Measurements from ENCODE around the gene DNAH5.

DNAH5 gene

GRCh38 chr5:13865312-13865711 is 79.2 kb downstream of the DNAH5 start:
- TF ChIP-seq ZBTB7A (IDR thresholded peaks at IDR 0.05; ENCODE audit: low read depth) = no peak
- no peak for TF ChIP-seq RAD21 (IDR thresholded peaks at IDR 0.05; ENCODE audit: low read depth)
- no peak for TF ChIP-seq TCF12 (IDR thresholded peaks at IDR 0.05; ENCODE audit: low read depth)
- no peak for TF ChIP-seq REST (IDR thresholded peaks at IDR 0.05; ENCODE audit: low read depth)

DNA sequence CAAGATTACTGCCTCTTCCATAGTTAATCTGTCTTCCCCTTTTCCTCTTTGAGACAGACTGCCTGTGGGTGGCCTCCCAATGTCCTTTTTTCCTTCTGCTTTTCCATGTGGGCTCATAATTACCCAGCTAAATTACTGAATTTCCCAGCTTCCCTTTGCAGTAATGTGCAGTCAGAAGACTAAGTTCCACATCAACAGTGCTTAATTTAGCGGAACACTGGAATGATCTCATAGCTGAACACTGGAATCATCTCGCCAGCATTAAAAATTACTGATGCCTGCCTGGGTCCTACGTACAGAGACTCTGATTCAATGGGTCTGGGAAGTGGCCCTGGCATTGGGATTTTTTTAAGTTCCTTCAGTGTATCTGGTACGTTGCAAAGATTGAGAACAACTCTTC is 84.3 kb downstream of the DNAH5 start:
- TF ChIP-seq CREB1 (IDR thresholded peaks at IDR 0.05; ENCODE audit: low read depth) (no peak), ZBTB7A (IDR thresholded peaks at IDR 0.05; ENCODE audit: low read depth) (no peak), TAF1 (IDR thresholded peaks at IDR 0.05; ENCODE audit: low read depth) (no peak), TCF12 (IDR thresholded peaks at IDR 0.05; ENCODE audit: low read depth) (no peak), YY1 (IDR thresholded peaks at IDR 0.05; ENCODE audit: low read depth) (no peak), NFIC (IDR thresholded peaks at IDR 0.05) (no peak), RAD21 (IDR thresholded peaks at IDR 0.05; ENCODE audit: low read depth) (no peak)
- TF ChIP-seq, protein P1, sequence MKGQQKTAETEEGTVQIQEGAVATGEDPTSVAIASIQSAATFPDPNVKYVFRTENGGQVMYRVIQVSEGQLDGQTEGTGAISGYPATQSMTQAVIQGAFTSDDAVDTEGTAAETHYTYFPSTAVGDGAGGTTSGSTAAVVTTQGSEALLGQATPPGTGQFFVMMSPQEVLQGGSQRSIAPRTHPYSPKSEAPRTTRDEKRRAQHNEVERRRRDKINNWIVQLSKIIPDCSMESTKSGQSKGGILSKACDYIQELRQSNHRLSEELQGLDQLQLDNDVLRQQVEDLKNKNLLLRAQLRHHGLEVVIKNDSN (IDR thresholded peaks at IDR 0.05) = no peak

GRCh38 chr5:13859270-13860065 is 85.0 kb downstream of the DNAH5 start:
- TF ChIP-seq RAD21 (IDR thresholded peaks at IDR 0.05; ENCODE audit: low read depth) (no peak), MAX (IDR thresholded peaks at IDR 0.05) (no peak), CEBPB (IDR thresholded peaks at IDR 0.05) (no peak), EGR1 (IDR thresholded peaks at IDR 0.05) (no peak), YY1 (IDR thresholded peaks at IDR 0.05; ENCODE audit: low read depth) (no peak), TAF1 (IDR thresholded peaks at IDR 0.05; ENCODE audit: low read depth) (no peak), EP300 (IDR thresholded peaks at IDR 0.05; ENCODE audit: borderline replicate concordance) (no peak), ZBTB7A (IDR thresholded peaks at IDR 0.05; ENCODE audit: low read depth) (no peak), FOXM1 (IDR thresholded peaks at IDR 0.05; ENCODE audit: borderline replicate concordance, low read depth) (no peak), NFIC (IDR thresholded peaks at IDR 0.05) (no peak), TEAD4 (IDR thresholded peaks at IDR 0.05) (no peak), TCF12 (IDR thresholded peaks at IDR 0.05; ENCODE audit: low read depth) (no peak), REST (IDR thresholded peaks at IDR 0.05; ENCODE audit: low read depth) (no peak), CREB1 (IDR thresholded peaks at IDR 0.05; ENCODE audit: low read depth) (no peak)
- TF ChIP-seq, protein P1 (IDR thresholded peaks at IDR 0.05) = no peak

GRCh38 chr5:13843175-13843846 is 101.2 kb downstream of the DNAH5 start:
- no peak for TF ChIP-seq EGR1 (IDR thresholded peaks at IDR 0.05)
- TF ChIP-seq CEBPB (IDR thresholded peaks at IDR 0.05) = no peak
- no peak for TF ChIP-seq CREB1 (IDR thresholded peaks at IDR 0.05; ENCODE audit: low read depth)
- no peak for TF ChIP-seq RAD21 (IDR thresholded peaks at IDR 0.05; ENCODE audit: low read depth)
- TF ChIP-seq MAX (IDR thresholded peaks at IDR 0.05) = no peak
- no peak for TF ChIP-seq NFIC (IDR thresholded peaks at IDR 0.05)
- no peak for TF ChIP-seq FOXM1 (IDR thresholded peaks at IDR 0.05; ENCODE audit: borderline replicate concordance, low read depth)
- TF ChIP-seq, protein P1 (IDR thresholded peaks at IDR 0.05) = no peak
- TF ChIP-seq ZBTB7A (IDR thresholded peaks at IDR 0.05; ENCODE audit: low read depth) = no peak
- no peak for TF ChIP-seq YY1 (IDR thresholded peaks at IDR 0.05; ENCODE audit: low read depth)
- no peak for TF ChIP-seq TCF12 (IDR thresholded peaks at IDR 0.05; ENCODE audit: low read depth)

- TF ChIP-seq CREB1 (IDR thresholded peaks at IDR 0.05; ENCODE audit: low read depth) (no peak), TCF12 (IDR thresholded peaks at IDR 0.05; ENCODE audit: low read depth) (no peak), FOXM1 (IDR thresholded peaks at IDR 0.05; ENCODE audit: borderline replicate concordance, low read depth) (no peak), YY1 (IDR thresholded peaks at IDR 0.05; ENCODE audit: low read depth) (no peak), CEBPB (IDR thresholded peaks at IDR 0.05) (no peak), EGR1 (IDR thresholded peaks at IDR 0.05) (no peak), TAF1 (IDR thresholded peaks at IDR 0.05; ENCODE audit: low read depth) (no peak), RAD21 (IDR thresholded peaks at IDR 0.05; ENCODE audit: low read depth) (no peak), ZBTB7A (IDR thresholded peaks at IDR 0.05; ENCODE audit: low read depth) (no peak)
Observed at GRCh38 chr5:13833440-13833839, 111.0 kb downstream of the DNAH5 start.

All from Ishikawa (cell line).